NCI-H146 (cell line): ENCODE results near the gene SLAMF7.
"Not testable (repeated sequence)": the region's sequence is repeated elsewhere in the genome, so short reads cannot be mapped to it uniquely, and the experiment has no call there.

Experiments used
- DNase-seq: peaks from one replicate; lab custom pipeline; 2025; lab: John Stamatoyannopoulos, UW

Gene SLAMF7

GRCh38 chr1:160739098-160739511, at the start of gene SLAMF7:
TSS of gene SLAMF7 (plus strand) at chr1:160739247. CDS start at chr1:160739302, 55 bp downstream.
- no peak for DNase-seq

DNA sequence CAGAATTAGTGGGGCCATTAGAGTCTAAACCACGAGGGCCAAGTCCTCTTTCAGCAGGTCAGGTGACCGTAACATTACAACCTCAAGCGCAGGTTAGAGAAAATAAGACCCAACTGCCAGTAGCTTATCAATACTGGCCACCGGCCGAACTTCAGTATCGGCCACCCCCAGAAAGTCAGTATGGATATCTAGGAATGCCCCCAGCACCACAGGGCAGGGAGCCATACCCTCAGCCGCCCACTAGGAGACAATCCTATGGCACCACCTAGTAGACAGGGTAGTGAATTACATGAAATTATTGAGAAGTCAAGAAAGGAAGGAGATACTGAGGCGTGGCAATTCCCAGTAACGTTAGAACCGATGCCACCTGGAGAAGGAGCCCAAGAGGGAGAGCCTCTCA, 46.7 kb upstream of the SLAMF7 start:
- not testable (repeated sequence) for DNase-seq

DNA sequence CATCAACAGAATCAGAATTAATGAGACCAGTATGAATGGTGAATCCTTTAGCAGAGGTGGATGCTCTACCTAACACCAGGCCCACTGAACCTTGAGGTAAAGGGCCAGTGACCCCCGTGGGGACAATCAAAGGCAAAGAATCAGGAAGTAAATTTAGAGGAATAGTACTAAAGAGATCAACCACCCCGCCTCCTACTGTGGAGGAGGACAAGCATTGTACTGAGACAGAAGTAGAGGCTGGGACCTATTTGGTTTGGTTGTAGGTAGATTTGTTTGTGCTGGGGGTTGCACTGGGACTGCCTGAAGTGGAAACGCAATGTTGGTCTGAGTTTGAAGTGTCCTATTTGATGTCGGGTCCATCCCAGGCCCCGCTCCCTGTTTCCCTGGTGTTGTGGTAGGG, 36.9 kb upstream of the SLAMF7 start:
- no peak for DNase-seq

DNA sequence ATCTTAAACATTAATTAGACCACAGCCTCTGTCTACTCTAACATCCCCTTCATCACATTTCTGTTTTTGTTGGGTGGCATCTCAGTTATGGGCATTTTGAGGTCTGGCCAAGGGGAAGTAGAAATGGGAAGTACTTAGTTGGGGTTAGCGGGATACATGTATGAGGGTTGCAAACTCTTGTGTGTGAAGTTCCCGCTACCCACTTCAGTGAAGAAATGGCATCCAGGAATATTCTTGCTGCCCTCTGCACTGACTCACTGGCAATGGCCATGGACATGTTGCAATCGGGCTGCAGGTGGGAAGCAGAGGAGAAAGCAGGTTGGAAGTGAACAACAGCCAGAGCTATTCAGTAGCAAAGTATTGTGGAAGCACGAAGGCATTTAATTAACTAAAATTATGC, 34.8 kb upstream of the SLAMF7 start:
- DNase-seq: no peak

DNA sequence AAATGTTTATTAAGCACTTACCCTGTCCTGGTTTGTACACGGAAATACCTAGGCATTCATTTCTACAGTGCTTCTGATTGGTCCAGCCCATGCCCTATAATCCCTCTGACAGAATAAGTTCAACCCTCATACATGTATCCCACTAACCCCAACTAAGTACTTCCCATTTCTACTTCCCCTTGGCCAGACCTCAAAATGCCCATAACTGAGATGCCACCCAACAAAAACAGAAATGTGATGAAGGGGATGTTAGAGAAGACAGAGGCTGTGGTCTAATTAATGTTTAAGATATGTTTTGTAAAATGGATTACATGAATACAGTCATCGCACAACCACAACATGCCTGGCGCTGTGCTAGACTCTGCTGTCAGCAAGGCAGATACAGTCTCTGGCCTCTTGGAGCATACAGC, 33.8 kb upstream of the SLAMF7 start:
- not testable (repeated sequence) for DNase-seq

DNA sequence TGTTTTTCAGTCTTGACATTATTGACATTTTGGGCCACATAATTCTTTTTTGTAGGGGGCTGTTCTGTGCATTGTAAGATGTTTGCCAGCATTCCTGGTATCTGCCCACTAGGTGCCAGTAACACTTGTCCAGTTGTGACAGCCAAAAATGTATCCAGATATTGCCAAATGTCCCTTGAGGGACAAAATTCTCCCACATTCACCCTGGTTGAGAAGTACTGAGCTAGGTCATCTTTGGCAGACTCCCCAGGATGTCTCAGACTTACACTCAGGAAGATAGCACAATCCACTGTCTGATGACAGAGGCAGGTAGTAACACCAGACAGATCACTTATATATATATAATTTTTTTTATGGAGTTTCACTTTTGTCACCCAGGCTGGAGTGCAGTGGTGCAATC, 33.3 kb upstream of the SLAMF7 start:
- DNase-seq: no peak

GRCh38 chr1:160706526-160707235, 32.4 kb upstream of the SLAMF7 start:
- no peak for DNase-seq

DNA sequence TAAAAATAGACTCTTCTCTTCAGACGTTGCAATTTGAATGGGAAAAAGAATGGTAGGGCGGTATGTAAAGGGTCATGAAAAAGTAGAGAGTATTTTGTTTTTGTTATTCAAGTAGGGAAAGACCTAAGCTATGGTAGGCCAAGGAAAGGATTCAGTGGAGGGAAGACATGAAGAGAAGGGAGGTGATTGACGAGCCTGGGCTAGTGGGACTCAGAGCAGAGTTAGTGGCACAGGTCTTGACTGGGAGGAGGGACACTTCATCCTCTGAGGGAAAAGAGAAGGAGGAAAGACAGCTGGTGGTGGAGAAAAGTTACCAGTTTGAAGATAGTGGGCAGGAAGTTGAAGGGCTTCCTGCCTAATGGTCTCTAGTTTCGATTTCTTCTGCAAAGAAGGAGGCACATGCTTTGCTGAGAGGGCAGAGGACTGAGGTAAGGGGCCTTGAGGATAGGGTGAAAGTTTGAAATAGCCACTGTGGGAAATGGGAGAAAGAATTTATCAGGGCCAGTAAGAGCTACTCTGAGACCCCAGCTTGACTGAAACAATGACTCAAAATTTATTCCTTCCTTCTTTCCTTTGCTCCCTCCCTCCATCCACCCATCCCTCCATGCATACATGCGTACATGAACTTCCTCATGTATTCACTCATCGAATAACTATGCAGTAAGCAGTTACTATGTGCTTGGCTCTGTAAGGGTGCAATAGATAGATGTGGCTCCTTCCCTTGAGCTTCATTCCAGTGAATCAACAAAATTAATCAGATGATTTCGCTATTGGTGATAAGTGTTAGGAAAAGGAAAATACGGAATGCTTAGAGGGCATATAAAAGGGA, 31.6 kb upstream of the SLAMF7 start:
- DNase-seq: no peak

DNA sequence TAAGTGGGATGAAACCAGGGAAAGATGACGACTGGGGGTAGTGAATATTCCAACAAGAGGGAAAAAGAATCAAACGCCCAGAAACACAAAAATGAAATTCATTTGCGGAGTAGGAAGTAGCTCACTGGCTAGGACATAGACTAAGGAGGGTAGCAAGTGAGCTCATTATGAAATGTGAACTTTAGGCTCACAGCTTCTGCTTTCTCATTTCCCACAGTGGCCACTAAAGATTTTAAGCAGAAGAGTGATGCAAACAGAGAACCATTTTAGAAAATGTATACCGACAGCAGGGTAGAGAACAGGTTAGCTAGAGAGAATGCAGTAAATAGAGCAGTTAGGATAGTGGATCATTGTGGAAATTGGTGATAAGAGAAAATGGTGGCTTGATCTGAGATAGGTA, 30.9 kb upstream of the SLAMF7 start:
- no peak for DNase-seq

DNA sequence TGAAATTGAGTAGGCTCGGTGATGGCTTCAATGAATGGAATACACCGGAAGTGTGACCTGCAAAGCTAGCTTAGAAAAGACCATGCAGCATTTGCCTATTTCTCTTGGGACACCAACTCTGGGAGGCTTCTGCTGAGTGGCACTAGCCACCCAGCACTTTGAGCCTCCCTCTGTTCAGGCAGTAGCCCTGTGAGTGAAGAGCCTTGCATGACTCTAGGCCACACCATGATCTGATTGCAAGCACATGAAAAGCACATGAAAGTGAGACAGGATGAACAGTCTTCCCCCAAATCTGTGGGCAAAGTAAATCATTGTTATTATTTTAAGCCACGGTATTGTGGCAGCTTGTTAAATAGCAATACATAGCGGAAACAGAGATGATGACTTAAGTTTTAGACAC, 30.2 kb upstream of the SLAMF7 start:
- no peak for DNase-seq

DNA sequence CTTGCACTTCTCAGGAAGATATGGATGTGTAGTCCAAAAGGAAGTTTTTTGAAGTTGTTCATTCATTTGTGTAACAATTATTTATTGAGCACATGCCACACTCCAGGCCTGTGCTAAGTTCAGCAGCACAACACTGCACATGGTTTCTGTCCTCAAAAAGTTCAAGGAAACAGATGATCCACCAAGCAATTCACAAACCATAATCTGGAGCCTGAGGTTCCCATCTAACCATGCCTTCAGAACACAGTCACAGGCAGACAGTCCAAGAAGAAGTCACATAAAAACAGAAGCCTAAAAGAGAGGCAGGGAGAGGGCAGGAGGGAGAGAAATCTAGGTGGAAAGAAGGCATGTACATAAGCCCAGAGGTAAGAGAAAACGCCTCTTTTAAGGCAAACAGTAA, 29.3 kb upstream of the SLAMF7 start:
- DNase-seq: no peak

DNA sequence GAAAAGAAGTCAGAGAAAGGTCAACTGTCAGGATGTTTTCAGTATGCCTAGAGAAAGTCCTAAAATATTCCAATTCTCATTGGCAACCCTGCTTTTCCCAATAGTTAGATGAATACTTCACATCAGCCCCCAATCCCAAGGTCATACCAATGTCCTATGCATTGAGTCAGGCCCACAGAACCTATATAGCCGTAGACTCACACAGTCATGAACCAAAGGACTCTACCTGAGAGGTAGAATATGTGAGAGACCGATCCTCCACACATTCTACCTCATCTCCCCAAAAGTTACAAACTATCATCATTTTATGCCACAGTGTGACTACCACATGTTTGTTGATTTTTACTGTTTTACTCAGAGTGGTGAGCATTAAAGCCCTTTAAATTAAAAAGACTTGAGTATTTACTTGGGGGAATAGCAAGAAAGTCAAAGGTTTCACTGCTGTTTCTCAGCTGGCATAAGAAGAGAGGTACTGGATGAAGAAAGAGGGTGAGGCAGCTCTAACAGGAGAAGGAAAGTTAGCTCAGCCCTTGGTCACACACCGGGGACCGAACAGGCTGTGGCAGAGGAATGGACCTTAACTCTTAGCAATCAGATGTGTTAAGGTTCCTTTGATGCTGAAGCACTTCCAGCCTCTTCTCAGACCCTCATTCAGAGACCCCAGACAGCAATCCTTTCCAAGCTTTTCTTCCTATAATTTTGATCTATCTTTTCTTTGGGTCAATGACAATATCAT, 28.4 kb upstream of the SLAMF7 start:
- DNase-seq: no peak

DNA sequence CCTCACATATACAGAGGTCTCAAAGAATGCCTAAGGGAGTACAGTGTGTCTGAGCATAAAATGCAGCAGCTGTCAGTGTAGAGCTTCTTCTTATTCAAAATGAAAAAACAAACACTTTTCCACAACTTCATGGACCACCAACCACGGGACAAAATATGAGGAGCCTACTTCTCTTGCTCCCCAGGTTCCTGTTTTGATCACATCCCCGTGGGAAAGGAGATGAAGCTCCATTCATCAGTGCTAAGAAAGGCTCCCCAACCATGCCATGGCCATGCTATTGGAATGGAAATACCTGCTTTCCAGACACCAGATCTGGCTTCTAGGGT, 27.8 kb upstream of the SLAMF7 start:
- DNase-seq: no peak

- no peak for DNase-seq
Measured at GRCh38 chr1:160711602-160712311, 27.3 kb upstream of the SLAMF7 start, which contains the start of gene CD48. TSS of gene CD48 (minus strand) at chr1:160711822. CDS start at chr1:160711763, 59 bp downstream.

DNA sequence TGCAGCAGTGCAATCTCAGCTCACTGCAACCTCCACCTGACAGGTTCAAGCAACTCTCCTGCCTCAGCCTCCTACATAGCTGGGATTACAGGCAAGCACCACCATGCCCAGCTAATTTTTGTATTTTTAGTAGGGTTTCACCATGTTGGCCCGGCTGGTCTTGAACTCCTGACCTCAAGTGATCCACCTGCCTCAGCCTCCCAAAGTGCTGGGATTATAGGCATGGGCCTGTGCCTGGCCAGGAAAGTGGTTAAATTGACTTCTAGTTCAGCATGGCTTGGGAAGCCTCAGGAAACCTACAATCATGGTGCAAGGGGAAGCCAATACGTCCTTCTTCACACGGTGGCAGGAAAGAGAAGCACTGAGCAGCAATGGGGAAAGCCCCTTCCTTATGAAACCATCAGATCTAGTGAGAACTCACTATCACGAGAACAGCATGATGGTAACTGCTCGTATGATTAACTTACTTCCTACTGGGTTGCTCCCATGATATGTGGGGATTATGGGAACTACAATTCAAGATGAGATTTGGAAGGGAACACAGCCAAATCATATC, 26.4 kb upstream of the SLAMF7 start:
- not testable (repeated sequence) for DNase-seq

GRCh38 chr1:160713161-160713560, 25.9 kb upstream of the SLAMF7 start:
- DNase-seq: no peak

DNA sequence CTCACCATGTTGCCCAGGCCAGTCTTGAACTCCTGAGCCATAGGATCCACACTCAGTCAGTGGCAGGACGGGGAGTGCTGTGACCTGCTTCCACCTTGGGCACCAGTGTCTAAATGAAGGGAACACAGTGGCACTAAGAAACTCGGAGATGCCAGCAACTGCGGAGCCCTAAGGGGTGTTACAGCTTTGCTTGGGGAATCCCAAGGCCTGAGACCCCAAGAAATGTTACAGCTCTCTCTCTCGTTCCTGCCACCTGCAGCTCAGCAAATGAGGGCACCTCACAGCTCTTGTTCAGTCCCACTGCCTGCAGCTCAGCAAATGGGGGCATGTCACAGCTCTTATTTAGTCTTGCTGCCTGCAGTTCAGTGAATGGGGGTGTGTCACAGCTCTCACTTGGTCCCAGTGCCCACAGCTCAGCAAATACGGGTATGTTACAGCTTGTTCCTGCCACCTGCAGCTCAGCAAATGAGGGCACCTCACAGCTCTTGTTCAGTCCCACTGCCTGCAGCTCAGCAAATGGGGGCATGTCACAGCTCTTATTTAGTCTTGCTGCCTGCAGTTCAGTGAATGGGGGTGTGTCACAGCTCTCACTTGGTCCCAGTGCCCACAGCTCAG, 24.9 kb upstream of the SLAMF7 start:
- DNase-seq: not testable (repeated sequence)

GRCh38 chr1:160716013-160716412, 23.0 kb upstream of the SLAMF7 start:
- DNase-seq: no peak

DNA sequence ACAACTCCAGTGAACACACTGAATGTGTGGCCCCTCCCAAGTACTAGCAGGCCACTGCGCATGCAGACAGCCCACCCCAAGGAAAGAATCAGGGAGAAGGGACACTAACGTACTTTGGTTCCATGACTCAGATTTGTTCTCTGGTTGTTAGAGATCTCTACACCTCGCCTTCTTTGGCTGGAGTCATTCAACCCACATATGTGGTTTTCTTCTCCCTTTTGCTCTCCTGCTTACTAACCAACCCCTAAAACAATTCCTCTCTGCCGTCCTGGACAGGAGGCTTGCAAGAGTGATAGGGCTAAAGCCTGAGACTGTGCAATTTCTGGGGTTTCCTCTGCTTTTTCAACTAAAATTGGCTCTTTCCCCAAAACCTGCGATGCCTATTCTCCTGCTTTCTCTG, 21.7 kb upstream of the SLAMF7 start:
- no peak for DNase-seq

DNA sequence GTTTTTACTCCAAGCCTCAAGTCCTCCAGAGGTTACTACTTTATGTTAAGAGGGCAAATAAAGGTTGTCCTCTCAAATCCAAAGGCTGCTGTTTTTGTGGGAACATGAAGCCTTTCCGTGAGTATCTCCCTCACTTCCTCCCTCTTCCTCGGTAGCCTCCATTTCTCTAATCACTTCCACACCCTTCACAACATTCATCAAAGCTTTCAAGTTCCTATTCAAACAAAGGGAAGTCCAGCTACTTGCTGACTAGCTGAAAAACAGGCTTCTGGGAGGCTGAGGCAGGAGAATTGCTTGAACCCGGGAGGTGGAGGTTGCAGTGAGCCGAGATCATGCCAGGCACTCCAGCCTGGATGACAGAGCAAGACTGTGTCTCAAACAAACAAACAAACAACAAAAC, 20.8 kb upstream of the SLAMF7 start:
- DNase-seq: no peak

- no peak for DNase-seq
Measured at GRCh38 chr1:160720356-160721085, 18.5 kb upstream of the SLAMF7 start.
